Dermis blood vessel endothelial cell (primary cell): ENCODE measurements around the gene IL1RAPL1. TPM values are rescaled to one million over a fixed set of nuclear protein-coding genes. Genes with fewer than 3 reads are reported as not detected.
A peak's percentile ranks its signal among the peaks of the same experiment; 100 is the strongest.
"Not testable (repeated sequence)": the region's sequence is repeated elsewhere in the genome, so short reads cannot be mapped to it uniquely, and the experiment has no call there.

ENCODE experiments used
- DNase-seq: peaks from one replicate; pipeline ENCODE4 v3.0.0; 2010
- total RNA-seq: library from RNA; depleted of rRNA; stranded (reverse); fragments of >200 nt; gene quantifications from 2 replicates; pipeline ENCODE4 v1.2.3, GENCODE V29; 2014

The IL1RAPL1 gene
- total RNA-seq, 1 donor from 2014 or later, result not detected

DNA sequence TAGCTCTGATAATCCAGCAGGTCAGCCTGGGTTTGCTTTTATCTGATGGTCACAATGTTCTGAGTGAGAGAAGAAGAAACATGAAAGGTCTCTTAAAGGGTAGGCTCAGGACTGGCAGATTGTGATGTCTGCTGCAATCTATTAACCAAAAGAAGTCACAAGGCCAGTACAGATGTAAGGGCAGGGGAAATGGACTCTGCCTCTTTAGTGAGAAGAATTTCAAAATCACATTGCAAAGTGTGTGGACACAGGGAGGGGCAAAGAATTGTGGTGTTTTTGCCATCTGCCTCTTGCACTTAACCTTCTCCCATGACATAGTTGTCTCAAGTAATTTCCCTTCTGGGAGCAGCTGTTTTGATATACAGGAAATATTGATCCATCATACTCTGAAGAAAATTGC lies 40.9 kb downstream of the IL1RAPL1 start:
- DNase-seq, result no peak

DNA sequence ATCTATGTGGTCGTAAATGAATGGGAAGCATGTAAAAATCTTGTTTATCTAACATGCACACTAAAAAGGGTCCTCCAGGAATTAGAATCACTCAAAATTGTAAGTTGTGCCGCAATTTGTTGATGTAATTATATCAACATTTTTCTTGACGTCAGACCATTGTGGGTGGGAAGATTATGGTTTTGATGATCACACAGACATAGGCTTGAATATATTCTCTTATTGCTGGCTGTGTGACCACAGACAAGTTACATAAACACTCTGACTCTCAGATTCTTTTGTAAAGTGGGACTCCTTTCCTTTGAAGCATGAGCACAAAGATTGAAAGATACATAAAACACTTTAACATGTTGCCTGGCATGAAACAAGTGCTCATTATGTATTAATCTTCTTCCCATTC lies 51.5 kb downstream of the IL1RAPL1 start:
- DNase-seq, result no peak

- peak; percentile 1 for DNase-seq
Measured at GRCh38 chrX:28639451-28639850, 52.2 kb downstream of the IL1RAPL1 start.

GRCh38 chrX:28649541-28649940 lies 62.3 kb downstream of the IL1RAPL1 start:
- no peak for DNase-seq

DNA sequence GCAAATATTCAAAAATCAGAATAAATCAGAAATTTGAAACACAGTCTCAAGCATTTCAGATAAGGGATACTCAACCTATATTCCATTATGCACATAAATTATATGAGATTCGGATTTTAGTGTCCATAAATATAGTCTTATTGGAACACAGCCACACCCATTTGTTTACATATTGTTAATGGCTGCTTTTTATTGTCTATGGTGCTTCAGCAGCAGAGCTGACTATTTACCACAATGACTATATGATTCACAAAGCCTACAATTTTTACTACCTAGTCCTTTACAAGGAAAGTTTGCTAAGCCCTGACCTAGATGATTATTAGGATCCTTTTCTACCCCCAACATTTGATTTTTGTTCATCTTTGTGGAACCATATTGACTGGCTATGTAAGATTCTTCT lies 63.9 kb downstream of the IL1RAPL1 start:
- DNase-seq, result no peak

DNA sequence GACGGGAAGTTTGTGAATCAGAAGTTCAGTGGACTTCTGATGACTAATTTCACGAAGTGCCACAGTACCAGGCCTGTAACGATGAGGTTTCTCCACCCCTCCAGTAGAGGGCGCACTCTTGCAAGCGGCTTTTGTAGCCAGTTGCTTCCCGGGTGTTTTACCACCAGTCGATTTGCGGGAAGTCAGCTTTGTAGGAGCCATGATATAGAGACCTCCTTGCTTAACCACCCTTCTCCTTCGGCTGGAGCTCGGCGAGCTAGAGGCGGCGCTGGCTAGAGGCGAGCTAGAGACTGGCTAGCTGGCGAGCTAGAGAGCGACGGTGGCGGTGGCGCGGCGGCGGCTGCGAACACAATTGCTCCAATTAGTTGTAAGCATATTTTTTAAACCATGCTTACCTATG lies 72.0 kb downstream of the IL1RAPL1 start:
- DNase-seq, result peak; percentile 0

- DNase-seq, result no peak
Measured at GRCh38 chrX:28665778-28666177, 78.5 kb downstream of the IL1RAPL1 start.

GRCh38 chrX:28668303-28668702 lies 81.1 kb downstream of the IL1RAPL1 start:
- no peak for DNase-seq

GRCh38 chrX:28668957-28669356 lies 81.7 kb downstream of the IL1RAPL1 start:
- no peak for DNase-seq

DNA sequence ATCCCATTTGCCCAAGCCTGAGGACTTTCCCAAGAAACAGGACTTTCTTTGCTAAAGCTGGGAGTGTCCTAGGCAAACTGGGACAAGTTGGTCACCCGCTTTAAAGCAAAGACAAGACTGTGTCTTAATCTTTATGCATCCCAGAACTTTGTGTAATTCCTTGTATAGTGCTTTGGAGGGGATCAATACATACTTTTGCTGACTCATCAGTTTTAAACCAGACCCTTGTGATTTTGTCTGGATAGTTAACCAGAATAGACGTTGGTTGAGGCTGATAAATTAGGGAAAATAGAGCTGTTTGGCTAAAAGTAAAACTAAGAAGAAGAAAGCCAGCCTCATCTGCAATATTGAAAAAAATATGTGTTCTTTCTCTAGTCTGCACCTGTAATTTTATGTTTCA lies 82.8 kb downstream of the IL1RAPL1 start:
- DNase-seq, result no peak

DNA sequence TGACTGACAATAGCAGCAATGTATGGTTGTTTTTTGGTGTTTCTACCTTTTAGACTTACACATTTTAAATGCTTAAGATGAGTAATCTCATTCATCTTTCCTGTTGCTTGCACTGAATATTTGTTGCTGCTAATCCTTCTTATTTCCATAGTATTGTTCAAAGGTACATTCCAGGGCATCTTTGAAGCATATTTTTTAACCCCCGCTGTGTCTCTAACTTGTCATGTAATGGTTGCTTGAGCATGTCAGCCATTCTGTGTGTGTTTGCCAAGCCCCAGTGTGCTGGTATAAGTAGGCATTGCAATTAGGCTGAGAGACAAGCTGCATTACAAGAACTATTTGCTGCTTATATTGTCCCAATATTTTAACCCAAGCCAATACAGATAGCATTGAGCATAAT lies 87.9 kb downstream of the IL1RAPL1 start:
- no peak for DNase-seq

GRCh38 chrX:28693101-28693500 lies 105.9 kb downstream of the IL1RAPL1 start:
- no peak for DNase-seq

- no peak for DNase-seq
Measured at GRCh38 chrX:28697732-28698131, 110.5 kb downstream of the IL1RAPL1 start.

DNA sequence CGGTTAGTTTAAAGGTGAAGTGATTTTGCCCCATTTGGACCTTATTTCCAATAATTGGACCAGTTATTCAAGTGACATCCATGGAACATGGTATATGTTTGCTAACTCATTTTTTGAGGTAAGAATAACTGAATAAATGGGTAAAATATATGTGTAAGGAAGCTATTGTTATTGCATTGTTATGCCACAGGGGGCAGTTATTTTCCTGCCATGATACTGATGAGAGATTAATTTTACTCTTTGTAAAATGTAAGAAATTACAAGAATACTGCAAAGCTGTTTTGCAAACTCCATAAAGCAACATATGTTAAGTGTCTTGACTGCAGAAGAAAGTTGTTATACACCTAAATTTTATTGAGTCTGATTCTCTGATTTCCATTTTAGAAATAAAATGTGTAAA lies 114.0 kb downstream of the IL1RAPL1 start:
- DNase-seq, result no peak

DNA sequence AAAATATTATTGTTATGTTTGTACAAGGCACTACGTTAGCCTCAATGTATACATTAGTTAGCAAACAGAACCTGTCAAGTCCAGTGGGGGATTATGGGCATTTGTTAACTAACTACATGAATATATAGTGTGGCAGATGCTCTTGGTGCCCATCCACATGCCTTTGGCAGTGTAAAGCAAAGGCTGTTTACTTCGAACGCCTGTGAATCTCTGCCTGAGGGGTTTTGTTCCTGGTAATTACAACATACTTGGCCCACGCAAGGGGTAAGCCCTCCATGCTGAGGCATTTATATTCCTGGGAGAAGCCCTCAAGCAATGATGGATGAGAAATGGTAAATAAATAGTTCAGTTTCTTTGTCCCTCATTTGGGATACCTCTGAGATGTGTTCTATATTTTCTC lies 119.7 kb downstream of the IL1RAPL1 start:
- DNase-seq, result no peak

GRCh38 chrX:28709421-28709820 lies 122.2 kb downstream of the IL1RAPL1 start:
- no peak for DNase-seq

DNA sequence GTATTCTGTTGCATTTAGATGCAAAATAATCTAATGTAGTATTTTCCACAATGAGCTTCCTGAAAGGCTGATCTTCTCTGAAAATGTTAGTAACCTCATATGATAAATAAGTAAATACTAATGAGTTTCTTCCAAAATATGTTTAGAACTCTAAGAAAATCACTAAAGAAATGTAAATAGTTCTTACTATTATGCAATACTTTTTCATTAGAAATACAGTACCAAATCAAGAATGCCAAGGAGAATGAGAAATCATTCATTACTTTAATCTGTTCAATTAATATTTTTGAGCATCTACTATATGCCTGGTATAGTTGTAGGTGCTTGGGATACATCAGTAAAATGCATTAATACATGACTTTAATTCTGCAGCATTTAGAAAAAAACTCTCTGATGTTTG lies 130.6 kb downstream of the IL1RAPL1 start:
- DNase-seq, result no peak

GRCh38 chrX:28718450-28718849 lies 131.2 kb downstream of the IL1RAPL1 start:
- DNase-seq, result no peak

DNA sequence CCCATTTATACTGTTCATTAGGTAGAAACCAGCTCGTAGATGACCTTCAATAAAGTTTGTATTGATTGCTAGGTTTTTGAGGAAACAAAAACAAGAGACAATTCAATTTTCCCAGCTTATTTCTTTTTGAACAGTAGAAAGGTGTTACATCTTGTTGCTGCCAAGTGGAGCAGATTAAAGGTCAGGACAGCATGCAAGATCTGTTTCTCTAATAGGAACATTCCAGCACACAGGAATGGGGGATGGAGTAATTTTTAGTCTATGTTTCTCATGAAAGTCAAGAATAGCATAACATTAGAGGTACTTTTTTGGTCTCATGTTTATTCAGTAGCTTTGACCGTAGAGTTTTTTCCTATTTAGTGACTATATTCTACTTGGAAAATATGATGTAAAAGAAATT lies 132.4 kb downstream of the IL1RAPL1 start:
- no peak for DNase-seq

DNA sequence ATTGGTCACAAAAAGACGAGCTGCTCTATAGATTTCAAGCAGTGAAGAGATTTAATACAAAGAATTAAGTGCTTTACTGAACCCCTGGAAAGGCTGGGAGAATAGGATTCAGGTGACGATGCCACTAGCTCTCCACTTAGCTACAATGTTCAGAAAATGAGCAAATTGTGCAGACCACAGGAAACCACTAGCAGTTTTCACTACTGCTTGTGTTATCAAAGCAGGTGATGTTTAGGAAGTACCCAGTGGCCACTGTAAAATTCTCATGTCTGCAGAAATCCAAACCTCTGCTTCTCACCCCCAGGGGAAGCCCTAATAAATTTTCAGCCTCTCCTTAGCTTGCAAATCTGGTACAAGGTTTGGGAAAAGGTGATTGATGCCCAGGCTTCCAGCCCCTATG lies 165.1 kb downstream of the IL1RAPL1 start:
- no peak for DNase-seq

- no peak for DNase-seq
Measured at GRCh38 chrX:28756175-28756574, 168.9 kb downstream of the IL1RAPL1 start.

- no peak for DNase-seq
Measured at GRCh38 chrX:28756647-28757046, 169.4 kb downstream of the IL1RAPL1 start.

DNA sequence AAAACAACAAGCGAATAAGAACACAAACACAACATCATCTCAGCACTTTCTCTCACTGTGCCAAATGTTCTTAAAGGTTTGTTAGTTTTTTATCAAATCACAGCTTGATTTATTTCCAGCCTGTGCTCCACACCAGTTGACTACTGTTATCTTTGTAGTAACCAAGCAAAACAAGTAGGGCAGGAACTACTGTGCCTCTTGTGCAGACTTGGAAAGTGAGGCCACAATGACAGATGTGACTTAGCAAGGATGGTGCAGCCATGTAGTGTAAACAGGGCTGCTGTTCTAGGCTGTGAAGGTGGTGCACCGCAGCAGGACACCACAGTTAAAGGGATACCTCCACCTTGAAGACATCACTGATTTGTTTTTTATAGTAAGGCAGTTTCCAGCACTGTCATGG lies 170.0 kb downstream of the IL1RAPL1 start:
- DNase-seq, result no peak

DNA sequence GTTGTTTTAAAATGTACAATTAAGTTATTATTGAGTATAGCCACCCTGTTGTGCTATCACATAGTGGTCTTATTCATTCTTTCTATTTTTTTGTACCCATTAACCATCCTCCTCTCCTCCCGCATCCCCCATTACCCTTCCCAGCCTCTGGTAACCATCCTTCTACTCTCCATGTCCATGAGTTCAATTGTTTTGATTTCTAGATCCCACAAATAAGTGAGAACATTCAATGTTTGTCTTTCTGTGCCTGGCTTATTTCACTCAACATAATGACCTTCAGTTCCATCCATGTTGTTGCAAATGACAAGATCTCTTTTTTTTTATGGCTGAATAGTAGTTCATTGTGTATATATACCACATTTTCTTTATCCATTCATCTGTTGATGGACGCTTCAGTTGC lies 179.3 kb downstream of the IL1RAPL1 start:
- not testable (repeated sequence) for DNase-seq

DNA sequence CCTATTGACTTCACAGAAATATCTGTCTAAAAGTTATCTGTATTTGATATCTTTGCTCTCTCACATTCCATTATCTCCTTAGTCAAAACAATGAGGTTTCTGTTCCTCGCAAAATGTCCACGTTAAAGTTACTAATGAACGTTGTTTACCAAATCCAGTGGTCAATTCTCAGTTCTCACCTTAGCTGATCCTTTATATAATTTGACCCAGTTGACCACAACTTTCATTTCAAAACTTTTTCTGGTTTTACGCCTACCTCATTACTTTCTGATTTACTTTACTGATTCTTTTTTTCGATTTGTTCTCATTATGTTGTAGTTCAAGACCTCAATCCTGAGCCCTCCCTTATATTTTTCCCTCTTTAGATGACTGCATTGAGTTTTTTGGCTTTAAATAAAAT lies 186.6 kb downstream of the IL1RAPL1 start:
- DNase-seq, result no peak

GRCh38 chrX:28787206-28787605 lies 200.0 kb downstream of the IL1RAPL1 start:
- peak; percentile 0 for DNase-seq
